ENCODE results near the gene WDR44.

DNA sequence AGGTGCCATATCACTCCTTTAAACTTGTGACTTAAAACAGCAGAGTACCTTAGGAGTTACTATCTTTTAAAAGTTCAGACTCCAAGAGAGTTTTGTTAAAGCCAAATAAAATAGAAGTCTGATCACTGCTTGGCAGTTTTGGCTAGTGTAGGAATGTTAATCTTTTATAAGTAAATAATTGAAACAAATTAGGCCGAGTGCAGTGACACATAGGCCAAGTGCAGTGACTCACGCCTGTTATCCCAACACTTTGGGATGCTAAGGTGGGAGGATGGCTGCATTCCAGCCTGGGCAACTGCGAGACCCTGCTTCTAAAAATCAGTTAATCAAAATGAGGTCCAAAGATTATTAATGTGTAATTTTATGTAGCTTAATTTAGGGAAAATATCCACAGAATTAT lies 37.2 kb downstream of the WDR44 start:
- TF ChIP-seq, protein P1, sequence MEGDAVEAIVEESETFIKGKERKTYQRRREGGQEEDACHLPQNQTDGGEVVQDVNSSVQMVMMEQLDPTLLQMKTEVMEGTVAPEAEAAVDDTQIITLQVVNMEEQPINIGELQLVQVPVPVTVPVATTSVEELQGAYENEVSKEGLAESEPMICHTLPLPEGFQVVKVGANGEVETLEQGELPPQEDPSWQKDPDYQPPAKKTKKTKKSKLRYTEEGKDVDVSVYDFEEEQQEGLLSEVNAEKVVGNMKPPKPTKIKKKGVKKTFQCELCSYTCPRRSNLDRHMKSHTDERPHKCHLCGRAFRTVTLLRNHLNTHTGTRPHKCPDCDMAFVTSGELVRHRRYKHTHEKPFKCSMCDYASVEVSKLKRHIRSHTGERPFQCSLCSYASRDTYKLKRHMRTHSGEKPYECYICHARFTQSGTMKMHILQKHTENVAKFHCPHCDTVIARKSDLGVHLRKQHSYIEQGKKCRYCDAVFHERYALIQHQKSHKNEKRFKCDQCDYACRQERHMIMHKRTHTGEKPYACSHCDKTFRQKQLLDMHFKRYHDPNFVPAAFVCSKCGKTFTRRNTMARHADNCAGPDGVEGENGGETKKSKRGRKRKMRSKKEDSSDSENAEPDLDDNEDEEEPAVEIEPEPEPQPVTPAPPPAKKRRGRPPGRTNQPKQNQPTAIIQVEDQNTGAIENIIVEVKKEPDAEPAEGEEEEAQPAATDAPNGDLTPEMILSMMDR (IDR thresholded peaks at IDR 0.05): no peak
- TF ChIP-seq EZH2 (IDR thresholded peaks at IDR 0.05; ENCODE audit: borderline replicate concordance, insufficient read depth, low read depth, low read length, poor library complexity, severe bottlenecking): no peak
